ENCODE measurements around the gene ITGA2.

ITGA2 gene

DNA sequence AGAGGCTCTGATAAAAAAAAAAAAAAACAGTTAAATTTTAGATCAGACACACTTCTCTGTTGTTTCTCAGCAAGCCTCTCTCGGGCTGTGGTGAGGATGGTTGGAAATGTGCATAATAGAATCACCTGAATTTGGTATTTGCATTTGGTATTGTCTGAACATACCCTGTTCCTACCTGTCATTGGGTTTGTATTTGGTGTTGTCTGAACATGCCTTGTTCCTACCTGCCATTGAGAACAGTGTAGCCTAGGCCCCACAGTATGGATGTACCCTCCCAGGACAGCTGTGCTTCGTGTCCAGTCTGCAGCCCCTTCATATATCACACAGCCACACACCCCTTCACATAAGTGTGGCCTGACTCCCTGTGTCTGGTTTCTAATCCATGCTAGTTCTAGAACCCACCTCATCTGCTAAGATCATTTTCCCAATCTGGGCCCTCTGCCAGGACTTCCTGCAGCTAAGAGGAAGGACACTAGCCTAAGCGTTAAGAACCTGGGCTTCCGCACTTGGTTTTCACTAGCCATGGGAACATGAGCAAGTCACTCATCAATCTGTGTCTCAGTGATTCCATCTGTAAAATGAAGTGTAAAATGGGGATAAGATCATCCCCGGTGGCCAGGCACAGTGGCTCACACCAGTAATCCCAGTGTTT is 49.2 kb downstream of the ITGA2 start:
- TF ChIP-seq TAF1 (IDR thresholded peaks at IDR 0.05; ENCODE audit: borderline replicate concordance, insufficient read depth, low read length): no peak
- TF ChIP-seq SIN3A (IDR thresholded peaks at IDR 0.05; ENCODE audit: borderline replicate concordance, insufficient read depth, low read length): no peak
- TF ChIP-seq POLR2AphosphoS5 (IDR thresholded peaks at IDR 0.05; ENCODE audit: low read depth, low read length): no peak
- TF ChIP-seq, protein P1, sequence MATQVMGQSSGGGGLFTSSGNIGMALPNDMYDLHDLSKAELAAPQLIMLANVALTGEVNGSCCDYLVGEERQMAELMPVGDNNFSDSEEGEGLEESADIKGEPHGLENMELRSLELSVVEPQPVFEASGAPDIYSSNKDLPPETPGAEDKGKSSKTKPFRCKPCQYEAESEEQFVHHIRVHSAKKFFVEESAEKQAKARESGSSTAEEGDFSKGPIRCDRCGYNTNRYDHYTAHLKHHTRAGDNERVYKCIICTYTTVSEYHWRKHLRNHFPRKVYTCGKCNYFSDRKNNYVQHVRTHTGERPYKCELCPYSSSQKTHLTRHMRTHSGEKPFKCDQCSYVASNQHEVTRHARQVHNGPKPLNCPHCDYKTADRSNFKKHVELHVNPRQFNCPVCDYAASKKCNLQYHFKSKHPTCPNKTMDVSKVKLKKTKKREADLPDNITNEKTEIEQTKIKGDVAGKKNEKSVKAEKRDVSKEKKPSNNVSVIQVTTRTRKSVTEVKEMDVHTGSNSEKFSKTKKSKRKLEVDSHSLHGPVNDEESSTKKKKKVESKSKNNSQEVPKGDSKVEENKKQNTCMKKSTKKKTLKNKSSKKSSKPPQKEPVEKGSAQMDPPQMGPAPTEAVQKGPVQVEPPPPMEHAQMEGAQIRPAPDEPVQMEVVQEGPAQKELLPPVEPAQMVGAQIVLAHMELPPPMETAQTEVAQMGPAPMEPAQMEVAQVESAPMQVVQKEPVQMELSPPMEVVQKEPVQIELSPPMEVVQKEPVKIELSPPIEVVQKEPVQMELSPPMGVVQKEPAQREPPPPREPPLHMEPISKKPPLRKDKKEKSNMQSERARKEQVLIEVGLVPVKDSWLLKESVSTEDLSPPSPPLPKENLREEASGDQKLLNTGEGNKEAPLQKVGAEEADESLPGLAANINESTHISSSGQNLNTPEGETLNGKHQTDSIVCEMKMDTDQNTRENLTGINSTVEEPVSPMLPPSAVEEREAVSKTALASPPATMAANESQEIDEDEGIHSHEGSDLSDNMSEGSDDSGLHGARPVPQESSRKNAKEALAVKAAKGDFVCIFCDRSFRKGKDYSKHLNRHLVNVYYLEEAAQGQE (IDR thresholded peaks at IDR 0.05; ENCODE audit: insufficient read depth in 1 of 2, low read depth in 2 of 2, low read length in 2 of 2): no peak
- TF ChIP-seq FOXP2 (optimal IDR thresholded peaks at IDR 0.05; ENCODE audit: borderline replicate concordance, extremely low read depth, extremely low read length, insufficient read depth): no peak

DNA sequence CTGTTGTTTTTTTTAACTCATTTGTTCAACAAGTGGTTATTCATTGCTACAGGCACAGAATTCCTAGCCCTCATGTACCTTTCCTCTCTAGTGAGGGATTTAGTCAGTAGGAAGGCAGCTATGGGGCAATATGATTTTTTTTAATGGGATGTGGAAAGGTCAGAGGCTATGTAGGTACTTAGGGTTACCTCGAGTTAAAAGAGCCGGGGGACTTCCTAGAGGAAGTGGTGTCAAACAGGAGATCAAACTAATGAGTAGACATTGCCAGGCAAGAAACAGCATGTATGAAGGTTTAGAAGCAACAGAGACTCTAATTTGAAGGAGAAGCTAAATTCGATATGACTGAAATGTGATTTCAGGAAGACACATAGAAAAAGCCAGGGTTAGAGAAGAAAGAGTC is 50.7 kb downstream of the ITGA2 start:
- TF ChIP-seq TAF1 (IDR thresholded peaks at IDR 0.05; ENCODE audit: borderline replicate concordance, insufficient read depth, low read length) (no peak), FOXP2 (optimal IDR thresholded peaks at IDR 0.05; ENCODE audit: borderline replicate concordance, extremely low read depth, extremely low read length, insufficient read depth) (no peak), SIN3A (IDR thresholded peaks at IDR 0.05; ENCODE audit: borderline replicate concordance, insufficient read depth, low read length) (no peak), POLR2AphosphoS5 (IDR thresholded peaks at IDR 0.05; ENCODE audit: low read depth, low read length) (no peak)
- TF ChIP-seq, protein P1 (IDR thresholded peaks at IDR 0.05; ENCODE audit: insufficient read depth in 1 of 2, low read depth in 2 of 2, low read length in 2 of 2): no peak

DNA sequence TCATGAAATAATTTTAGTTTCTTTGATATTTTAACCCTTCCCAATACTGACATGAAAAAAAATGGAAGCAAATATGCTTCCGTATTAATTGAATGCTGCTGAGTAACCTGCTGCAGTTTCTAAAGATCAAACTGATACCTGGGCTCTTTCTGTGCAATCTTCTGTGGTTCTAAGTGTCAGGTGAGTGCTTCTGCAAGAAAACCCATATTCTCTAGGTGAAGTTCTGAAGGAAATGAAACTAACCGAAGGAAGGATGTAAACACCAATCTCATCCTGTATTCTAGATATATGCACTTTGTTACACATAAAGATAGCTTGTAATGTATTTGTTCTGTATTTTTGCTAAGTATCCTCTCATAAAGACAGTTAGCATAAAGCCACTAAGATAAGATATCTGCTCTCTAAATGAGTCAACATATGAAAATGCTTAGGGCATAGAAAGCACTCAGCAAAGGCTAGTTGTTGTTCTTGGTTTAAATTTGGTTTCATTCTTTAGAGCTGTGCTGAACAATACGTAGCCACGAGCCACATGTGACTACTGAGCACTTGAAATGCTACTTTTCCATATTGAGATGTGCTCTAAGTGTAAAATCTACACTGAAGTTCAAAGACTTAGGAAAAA is 52.0 kb downstream of the ITGA2 start:
- TF ChIP-seq TAF1 (IDR thresholded peaks at IDR 0.05; ENCODE audit: borderline replicate concordance, insufficient read depth, low read length) (no peak), POLR2AphosphoS5 (IDR thresholded peaks at IDR 0.05; ENCODE audit: low read depth, low read length) (no peak), SIN3A (IDR thresholded peaks at IDR 0.05; ENCODE audit: borderline replicate concordance, insufficient read depth, low read length) (no peak), FOXP2 (optimal IDR thresholded peaks at IDR 0.05; ENCODE audit: borderline replicate concordance, extremely low read depth, extremely low read length, insufficient read depth) (no peak)
- TF ChIP-seq, protein P1 (IDR thresholded peaks at IDR 0.05; ENCODE audit: insufficient read depth in 1 of 2, low read depth in 2 of 2, low read length in 2 of 2): no peak

DNA sequence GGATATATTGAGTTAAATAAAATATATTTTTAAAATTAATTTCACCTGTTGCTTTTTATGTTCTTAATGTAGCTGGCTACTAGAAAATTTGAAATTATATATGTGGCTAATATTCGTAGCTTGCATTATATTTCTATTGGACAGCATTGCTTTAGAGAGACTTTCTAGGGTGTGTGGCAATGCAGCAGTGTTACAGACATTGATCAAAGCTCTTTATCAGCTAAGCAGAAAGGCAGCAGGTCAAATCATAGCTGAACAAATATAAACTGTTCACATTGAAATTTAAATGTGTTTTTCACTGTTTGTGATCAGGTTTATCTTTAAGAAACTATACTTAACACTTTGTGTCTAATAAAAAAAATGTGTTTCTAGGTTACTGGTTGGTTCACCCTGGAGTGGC is 52.6 kb downstream of the ITGA2 start:
- no peak for TF ChIP-seq FOXP2 (optimal IDR thresholded peaks at IDR 0.05; ENCODE audit: borderline replicate concordance, extremely low read depth, extremely low read length, insufficient read depth)
- TF ChIP-seq, protein P1 (IDR thresholded peaks at IDR 0.05; ENCODE audit: insufficient read depth in 1 of 2, low read depth in 2 of 2, low read length in 2 of 2): no peak
- TF ChIP-seq SIN3A (IDR thresholded peaks at IDR 0.05; ENCODE audit: borderline replicate concordance, insufficient read depth, low read length): no peak
- no peak for TF ChIP-seq POLR2AphosphoS5 (IDR thresholded peaks at IDR 0.05; ENCODE audit: low read depth, low read length)
- no peak for TF ChIP-seq TAF1 (IDR thresholded peaks at IDR 0.05; ENCODE audit: borderline replicate concordance, insufficient read depth, low read length)

Data from PFSK-1 (cell line).